ENCODE data around the gene EPC1. TPM values are rescaled to one million over a fixed set of nuclear protein-coding genes. Genes with fewer than 3 reads are reported as not detected.
"Not testable (repeated sequence)": the region's sequence is repeated elsewhere in the genome, so short reads cannot be mapped to it uniquely, and the experiment has no call there.

EPC1 gene
- total RNA-seq, 2 donors from 2014 or later: 40.2 to 48.5 TPM

DNA sequence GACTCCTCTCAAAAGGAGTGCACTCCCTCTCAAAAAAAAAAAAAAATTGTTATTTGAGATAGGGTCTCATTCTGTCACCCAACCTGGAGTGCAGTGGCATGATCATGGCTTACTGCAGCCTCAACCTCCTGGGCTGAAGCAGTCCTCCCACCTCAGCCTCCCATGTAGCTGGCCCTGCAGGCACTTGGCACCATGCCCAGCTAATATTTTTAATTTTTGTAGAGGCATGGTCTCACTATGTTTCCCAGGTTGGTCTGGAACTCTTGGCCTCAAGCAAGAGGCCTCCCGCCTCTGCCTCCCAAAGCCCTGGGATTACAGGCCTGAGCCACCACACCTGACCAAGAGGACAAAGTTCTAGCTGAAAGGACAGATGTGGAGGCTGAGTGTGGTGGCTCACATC, 120.3 kb downstream of the EPC1 start:
- H3K27ac ChIP-seq: no peak overlapping the region
- no peak for DNase-seq (ENCODE audit: low spot score)
- no peaks in the 10 kb centered on the region for H3K4me1 ChIP-seq (ENCODE audit: control insufficient read depth in 1 of 2, low read depth in 2 of 2)
- no peaks in the 10 kb centered on the region for H3K9me3 ChIP-seq
- ATAC-seq (ENCODE audit: insufficient number of reproducible peaks, low FRiP score, low read depth): no peak
- no peak overlapping the region for H3K4me3 ChIP-seq
- H3K36me3 ChIP-seq: no peaks in the 10 kb centered on the region
- TF ChIP-seq, protein P1, sequence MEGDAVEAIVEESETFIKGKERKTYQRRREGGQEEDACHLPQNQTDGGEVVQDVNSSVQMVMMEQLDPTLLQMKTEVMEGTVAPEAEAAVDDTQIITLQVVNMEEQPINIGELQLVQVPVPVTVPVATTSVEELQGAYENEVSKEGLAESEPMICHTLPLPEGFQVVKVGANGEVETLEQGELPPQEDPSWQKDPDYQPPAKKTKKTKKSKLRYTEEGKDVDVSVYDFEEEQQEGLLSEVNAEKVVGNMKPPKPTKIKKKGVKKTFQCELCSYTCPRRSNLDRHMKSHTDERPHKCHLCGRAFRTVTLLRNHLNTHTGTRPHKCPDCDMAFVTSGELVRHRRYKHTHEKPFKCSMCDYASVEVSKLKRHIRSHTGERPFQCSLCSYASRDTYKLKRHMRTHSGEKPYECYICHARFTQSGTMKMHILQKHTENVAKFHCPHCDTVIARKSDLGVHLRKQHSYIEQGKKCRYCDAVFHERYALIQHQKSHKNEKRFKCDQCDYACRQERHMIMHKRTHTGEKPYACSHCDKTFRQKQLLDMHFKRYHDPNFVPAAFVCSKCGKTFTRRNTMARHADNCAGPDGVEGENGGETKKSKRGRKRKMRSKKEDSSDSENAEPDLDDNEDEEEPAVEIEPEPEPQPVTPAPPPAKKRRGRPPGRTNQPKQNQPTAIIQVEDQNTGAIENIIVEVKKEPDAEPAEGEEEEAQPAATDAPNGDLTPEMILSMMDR (IDR thresholded peaks at IDR 0.05): no peak
- no peaks in the 10 kb centered on the region for H3K27me3 ChIP-seq (replicated peaks; ENCODE audit: insufficient read depth)

DNA sequence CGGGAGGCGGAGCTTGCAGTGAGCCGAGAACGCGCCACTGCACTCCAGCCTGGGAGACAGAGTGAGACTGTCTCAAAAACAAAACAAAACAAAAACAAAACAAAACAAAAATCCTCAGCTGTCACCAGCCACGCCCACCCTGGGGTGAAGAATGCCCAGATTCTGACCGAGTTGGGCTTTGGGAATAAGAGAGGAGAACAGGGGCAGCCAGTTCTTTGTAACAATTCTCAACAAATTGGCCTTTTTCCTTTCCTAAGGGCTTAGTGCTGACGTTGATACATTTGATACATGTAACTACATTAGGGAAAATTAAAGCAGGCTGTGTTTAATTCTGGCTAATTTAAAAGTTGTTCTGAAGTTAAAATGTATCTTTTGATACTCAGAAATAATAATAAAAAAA, 121.0 kb downstream of the EPC1 start:
- H3K36me3 ChIP-seq: no peaks in the 10 kb centered on the region
- TF ChIP-seq, protein P1 (IDR thresholded peaks at IDR 0.05): no peak
- no peak for ATAC-seq (ENCODE audit: insufficient number of reproducible peaks, low FRiP score, low read depth)
- no peak overlapping the region for H3K4me3 ChIP-seq
- H3K9me3 ChIP-seq: no peaks in the 10 kb centered on the region
- H3K27ac ChIP-seq: no peak overlapping the region
- H3K4me1 ChIP-seq (ENCODE audit: control insufficient read depth in 1 of 2, low read depth in 2 of 2): no peaks in the 10 kb centered on the region
- no peaks in the 10 kb centered on the region for H3K27me3 ChIP-seq (replicated peaks; ENCODE audit: insufficient read depth)
- DNase-seq (ENCODE audit: low spot score): no peak

DNA sequence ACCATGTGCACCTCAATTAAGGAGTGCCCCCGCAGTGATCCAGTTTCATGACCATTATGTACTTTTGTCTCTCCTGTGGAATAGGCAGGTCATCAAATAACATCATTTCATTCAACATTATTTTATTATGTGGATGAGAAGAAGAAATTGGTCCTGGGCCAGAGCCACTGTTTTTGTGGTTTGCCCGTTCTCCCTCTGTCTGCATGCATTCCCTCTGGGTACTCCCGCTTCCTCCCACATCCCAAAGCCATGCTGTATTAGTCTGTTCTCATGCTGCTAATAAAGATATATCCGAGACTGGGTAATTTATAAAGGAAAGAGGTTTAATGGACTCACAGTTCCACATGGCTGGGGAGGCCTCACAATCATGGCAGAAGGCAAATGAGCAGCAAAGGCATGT, 124.6 kb downstream of the EPC1 start:
- H3K36me3 ChIP-seq; H3K27me3 ChIP-seq (replicated peaks; ENCODE audit: insufficient read depth); ATAC-seq (ENCODE audit: insufficient number of reproducible peaks, low FRiP score, low read depth); H3K27ac ChIP-seq; H3K4me3 ChIP-seq; DNase-seq (ENCODE audit: low spot score); H3K9me3 ChIP-seq; H3K4me1 ChIP-seq (ENCODE audit: control insufficient read depth in 1 of 2, low read depth in 2 of 2): not testable (repeated sequence)

DNA sequence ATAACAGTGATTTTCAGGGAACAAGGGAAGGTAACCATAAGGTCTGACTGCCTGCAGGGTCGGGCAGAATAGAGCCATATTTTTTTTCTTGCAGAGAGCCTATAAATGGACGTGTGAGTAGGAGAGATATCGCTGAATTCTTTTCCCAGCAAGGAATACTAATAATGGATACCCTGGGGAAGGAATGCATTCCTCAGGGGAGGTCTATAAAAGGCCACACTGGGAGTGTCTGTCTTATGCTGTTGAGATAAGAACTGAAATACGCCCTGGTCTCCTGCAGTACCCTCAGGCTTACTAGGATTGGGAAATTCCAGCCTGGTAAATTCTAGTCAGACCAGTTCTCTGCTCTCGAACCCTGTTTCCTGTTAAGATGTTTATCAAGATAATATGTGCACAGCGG, 127.8 kb downstream of the EPC1 start:
- H3K36me3 ChIP-seq; H3K4me3 ChIP-seq; H3K27me3 ChIP-seq (replicated peaks; ENCODE audit: insufficient read depth); H3K4me1 ChIP-seq (ENCODE audit: control insufficient read depth in 1 of 2, low read depth in 2 of 2); DNase-seq (ENCODE audit: low spot score); H3K27ac ChIP-seq; H3K9me3 ChIP-seq; ATAC-seq (ENCODE audit: insufficient number of reproducible peaks, low FRiP score, low read depth): not testable (repeated sequence)

DNA sequence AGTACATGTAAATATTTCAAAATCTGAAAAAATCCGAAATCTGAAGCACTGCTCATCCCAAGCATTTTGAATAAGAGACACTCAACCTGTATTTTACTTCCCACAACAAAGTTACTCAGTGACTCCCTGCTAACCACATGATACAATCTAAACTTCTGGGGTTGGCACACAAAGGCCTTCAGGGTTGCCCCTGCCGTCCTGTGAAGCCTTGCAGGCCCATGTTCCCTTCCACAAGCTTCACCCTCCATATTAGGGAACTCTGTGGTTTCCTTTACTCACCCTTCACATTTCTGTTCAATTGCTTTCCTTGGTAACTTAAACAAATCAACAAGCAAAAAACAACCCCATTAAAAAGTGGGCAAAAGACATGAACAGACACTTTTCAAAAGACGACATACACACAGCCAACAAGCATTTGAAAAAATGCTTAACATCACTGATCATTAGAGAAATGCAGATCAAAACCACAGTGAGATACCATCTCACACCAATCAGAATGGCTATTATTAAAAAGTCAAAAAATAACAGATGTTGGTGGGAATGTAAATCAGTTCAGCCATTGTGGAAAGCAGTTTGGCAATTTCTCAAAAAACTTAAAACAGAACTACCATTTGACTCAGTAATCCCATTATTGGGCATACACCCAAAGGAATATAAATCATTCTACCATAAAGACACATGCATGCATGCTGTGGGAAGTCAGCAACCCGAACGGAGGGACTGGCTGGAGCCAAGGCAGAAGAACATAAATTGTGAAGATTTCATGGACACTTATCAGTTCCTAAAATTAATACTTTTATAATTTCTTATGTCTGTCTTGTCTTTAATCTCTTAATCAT, 128.5 kb downstream of the EPC1 start:
- not testable (repeated sequence) for H3K36me3 ChIP-seq; H3K4me1 ChIP-seq (ENCODE audit: control insufficient read depth in 1 of 2, low read depth in 2 of 2); H3K27ac ChIP-seq; H3K4me3 ChIP-seq; H3K9me3 ChIP-seq; ATAC-seq (ENCODE audit: insufficient number of reproducible peaks, low FRiP score, low read depth); DNase-seq (ENCODE audit: low spot score); H3K27me3 ChIP-seq (replicated peaks; ENCODE audit: insufficient read depth)

Other genes starting within 250 kb of the EPC1 start
- gene CCDC7, start 99.0 kb upstream of the EPC1 start, total RNA-seq: 10 to 100 TPM; 35.6 to 70.8 TPM

Data from thoracic aorta (tissue), 2 donors.